ENCODE results near the gene HS3ST4. TPM values are rescaled to one million over a fixed set of nuclear protein-coding genes. Genes with fewer than 3 reads are reported as not detected.

The HS3ST4 gene
- total RNA-seq, 5 donors from 2014 or later (not counting 1 experiment from before 2014, with no cell fraction given), result not detected

GRCh38 chr16:25872369-25873070 lies 180.8 kb downstream of the HS3ST4 start:
- Histone ChIP-seq H3K9me3 (no peaks in the 10 kb centered on the region), H3K4me1 (ENCODE audit: control insufficient read depth in 1 of 2, extremely low read depth in 1 of 2, insufficient read depth in 2 of 2, low read length in 2 of 2) (no peaks in the 10 kb centered on the region), H3K27ac (ENCODE audit: low read length) (no peak overlapping the region), H3K27me3 (replicated peaks in 1 of 2; ENCODE audit: control insufficient read depth in 2 of 2, extremely low read depth in 1 of 2, insufficient read depth in 2 of 2, low read length in 1 of 2) (no peaks in the 10 kb centered on the region), H3K4me3 (ENCODE audit: control insufficient read depth in 1 of 2, extremely low read depth in 1 of 2, low read length in 1 of 2) (no peak overlapping the region), H3K36me3 (ENCODE audit: control insufficient read depth in 2 of 2, extremely low read depth in 1 of 2, insufficient read depth in 1 of 2, low read length in 1 of 2) (no peaks in the 10 kb centered on the region)
- Mint-ChIP-seq H3K9me3 (peaks cover 0 to 16% (median 0%) of the 10 kb centered on the region in 3 donors), H3K27me3 (peaks cover 0 to 30% of the 10 kb centered on the region in 2 donors), H3K4me3 (no peak overlapping the region), H3K36me3 (no peaks in the 10 kb centered on the region), H3K27ac (no peak overlapping the region), H3K4me1 (no peaks in the 10 kb centered on the region)
- ChIA-PET CTCF (no interaction called here), POLR2A (no interaction called here)
- 48% methylated on average over 2 of the region's 3 CpGs for WGBS (ENCODE audit: insufficient coverage)
- ATAC-seq (replicated peaks in 1 of 4), result no peak
- no peak for DNase-seq

- Mint-ChIP-seq H3K36me3 (no peaks in the 10 kb centered on the region), H3K27ac (no peak overlapping the region), H3K4me1 (no peaks in the 10 kb centered on the region), H3K4me3 (no peak overlapping the region), H3K27me3 (peaks cover 0 to 28% of the 10 kb centered on the region in 2 donors), H3K9me3 (peaks cover 0 to 19% (median 0%) of the 10 kb centered on the region in 3 donors)
- Histone ChIP-seq H3K27me3 (replicated peaks in 1 of 2; ENCODE audit: control insufficient read depth in 2 of 2, extremely low read depth in 1 of 2, insufficient read depth in 2 of 2, low read length in 1 of 2) (no peaks in the 10 kb centered on the region), H3K36me3 (ENCODE audit: control insufficient read depth in 2 of 2, extremely low read depth in 1 of 2, insufficient read depth in 1 of 2, low read length in 1 of 2) (no peaks in the 10 kb centered on the region), H3K9me3 (no peaks in the 10 kb centered on the region), H3K27ac (ENCODE audit: low read length) (no peak overlapping the region), H3K4me1 (ENCODE audit: control insufficient read depth in 1 of 2, extremely low read depth in 1 of 2, insufficient read depth in 2 of 2, low read length in 2 of 2) (no peaks in the 10 kb centered on the region), H3K4me3 (ENCODE audit: control insufficient read depth in 1 of 2, extremely low read depth in 1 of 2, low read length in 1 of 2) (no peak overlapping the region)
- CTCF ChIA-PET, result interaction anchor here in 1 of 2 donors (0.5 kb wide), 1 partner anchor 9 kb away, joined by 5 read pairs; no protein-coding TSS in a partner anchor
- ATAC-seq (replicated peaks in 1 of 4) (no peak), DNase-seq (no peak)
- POLR2A ChIA-PET, result no interaction called here
Measured at GRCh38 chr16:25874196-25874595, 182.4 kb downstream of the HS3ST4 start.

- DNase-seq (no peak), ATAC-seq (replicated peaks in 1 of 4) (no peak)
- no peaks in the 10 kb centered on the region for H3K36me3 ChIP-seq (ENCODE audit: control insufficient read depth in 2 of 2, extremely low read depth in 1 of 2, insufficient read depth in 1 of 2, low read length in 1 of 2)
- POLR2A ChIA-PET, result no interaction called here
- H3K4me1 ChIP-seq (ENCODE audit: control insufficient read depth in 1 of 2, extremely low read depth in 1 of 2, insufficient read depth in 2 of 2, low read length in 2 of 2), result no peaks in the 10 kb centered on the region
- H3K27ac ChIP-seq (ENCODE audit: low read length), result no peak overlapping the region
- peaks cover 0 to 31% of the 10 kb centered on the region in 2 donors for H3K27me3 Mint-ChIP-seq
- WGBS (ENCODE audit: insufficient coverage), result 63% methylated on average over 1 of the region's 1 CpG
- CTCF ChIA-PET, result no interaction called here
- H3K9me3 Mint-ChIP-seq, result peaks cover 0 to 14% (median 0%) of the 10 kb centered on the region in 3 donors
- H3K4me1 Mint-ChIP-seq, result no peaks in the 10 kb centered on the region
- H3K4me3 Mint-ChIP-seq, result no peak overlapping the region
- no peak overlapping the region for H3K27ac Mint-ChIP-seq
- H3K27me3 ChIP-seq (replicated peaks in 1 of 2; ENCODE audit: control insufficient read depth in 2 of 2, extremely low read depth in 1 of 2, insufficient read depth in 2 of 2, low read length in 1 of 2), result no peaks in the 10 kb centered on the region
- no peak overlapping the region for H3K4me3 ChIP-seq (ENCODE audit: control insufficient read depth in 1 of 2, extremely low read depth in 1 of 2, low read length in 1 of 2)
- no peaks in the 10 kb centered on the region for H3K36me3 Mint-ChIP-seq
- H3K9me3 ChIP-seq, result no peaks in the 10 kb centered on the region
Measured at GRCh38 chr16:25875956-25876598, 184.3 kb downstream of the HS3ST4 start.

GRCh38 chr16:25877103-25877502 lies 185.3 kb downstream of the HS3ST4 start:
- Mint-ChIP-seq H3K4me3 (no peak overlapping the region), H3K27ac (no peak overlapping the region), H3K36me3 (no peaks in the 10 kb centered on the region), H3K4me1 (no peaks in the 10 kb centered on the region), H3K9me3 (peaks cover 0 to 14% (median 0%) of the 10 kb centered on the region in 3 donors), H3K27me3 (peaks cover 3 to 31% of the 10 kb centered on the region in 2 donors)
- DNase-seq (no peak), ATAC-seq (replicated peaks in 1 of 4) (no peak)
- Histone ChIP-seq H3K4me1 (ENCODE audit: control insufficient read depth in 1 of 2, extremely low read depth in 1 of 2, insufficient read depth in 2 of 2, low read length in 2 of 2) (no peaks in the 10 kb centered on the region), H3K27me3 (replicated peaks in 1 of 2; ENCODE audit: control insufficient read depth in 2 of 2, extremely low read depth in 1 of 2, insufficient read depth in 2 of 2, low read length in 1 of 2) (no peaks in the 10 kb centered on the region), H3K27ac (ENCODE audit: low read length) (no peak overlapping the region), H3K36me3 (ENCODE audit: control insufficient read depth in 2 of 2, extremely low read depth in 1 of 2, insufficient read depth in 1 of 2, low read length in 1 of 2) (no peaks in the 10 kb centered on the region), H3K9me3 (no peaks in the 10 kb centered on the region), H3K4me3 (ENCODE audit: control insufficient read depth in 1 of 2, extremely low read depth in 1 of 2, low read length in 1 of 2) (no peak overlapping the region)
- CTCF ChIA-PET, result no interaction called here
- POLR2A ChIA-PET, result no interaction called here

DNA sequence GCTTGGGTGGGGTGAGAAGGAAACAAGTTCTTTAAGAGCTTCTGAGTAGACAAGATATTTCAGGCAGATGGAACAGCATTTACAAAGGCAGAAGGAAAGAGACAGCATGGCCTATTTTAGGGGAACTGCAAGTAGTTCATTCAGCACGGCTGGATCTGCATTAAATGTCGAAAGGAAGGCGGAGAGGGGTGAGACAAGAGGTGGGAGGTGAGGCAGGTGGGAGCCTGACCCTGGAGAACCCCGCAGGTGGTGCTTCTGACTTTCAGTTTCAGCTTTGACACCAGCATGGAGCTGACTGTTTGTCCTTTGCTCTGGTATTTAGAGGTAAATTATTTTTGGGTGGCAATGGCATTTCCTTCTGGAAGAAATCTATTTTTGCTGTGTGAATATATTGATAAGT lies 194.8 kb downstream of the HS3ST4 start:
- no peaks in the 10 kb centered on the region for H3K4me1 Mint-ChIP-seq
- POLR2A ChIA-PET, result no interaction called here

GRCh38 chr16:25888868-25889267 lies 197.1 kb downstream of the HS3ST4 start:
- WGBS (ENCODE audit: insufficient coverage), result 95% methylated on average over 4 of the region's 7 CpGs
- Mint-ChIP-seq H3K9me3 (peaks cover 0 to 6% (median 0%) of the 10 kb centered on the region in 3 donors), H3K27ac (no peak overlapping the region), H3K36me3 (no peaks in the 10 kb centered on the region), H3K27me3 (peaks cover 11 to 12% of the 10 kb centered on the region in 2 donors), H3K4me1 (no peaks in the 10 kb centered on the region), H3K4me3 (no peak overlapping the region)
- ChIA-PET POLR2A (no interaction called here), CTCF (no interaction called here)
- Histone ChIP-seq H3K9me3 (no peaks in the 10 kb centered on the region), H3K36me3 (ENCODE audit: control insufficient read depth in 2 of 2, extremely low read depth in 1 of 2, insufficient read depth in 1 of 2, low read length in 1 of 2) (no peaks in the 10 kb centered on the region), H3K27ac (ENCODE audit: low read length) (no peak overlapping the region), H3K4me1 (ENCODE audit: control insufficient read depth in 1 of 2, extremely low read depth in 1 of 2, insufficient read depth in 2 of 2, low read length in 2 of 2) (no peaks in the 10 kb centered on the region), H3K27me3 (replicated peaks in 1 of 2; ENCODE audit: control insufficient read depth in 2 of 2, extremely low read depth in 1 of 2, insufficient read depth in 2 of 2, low read length in 1 of 2) (peaks cover 0 to 2% of the 10 kb centered on the region in 2 experiments), H3K4me3 (ENCODE audit: control insufficient read depth in 1 of 2, extremely low read depth in 1 of 2, low read length in 1 of 2) (no peak overlapping the region)
- ATAC-seq (replicated peaks in 1 of 4) (no peak), DNase-seq (no peak)

More for the DNA sequence above, 194.8 kb downstream of the HS3ST4 start:
- peaks cover 0 to 6% (median 0%) of the 10 kb centered on the region in 3 donors for H3K9me3 Mint-ChIP-seq
- no peak overlapping the region for H3K4me3 ChIP-seq (ENCODE audit: control insufficient read depth in 1 of 2, extremely low read depth in 1 of 2, low read length in 1 of 2)
- ATAC-seq (replicated peaks in 1 of 4) (no peak), DNase-seq (no peak)
- no peak overlapping the region for H3K4me3 Mint-ChIP-seq
- H3K27ac Mint-ChIP-seq, result no peak overlapping the region
- no peak overlapping the region for H3K27ac ChIP-seq (ENCODE audit: low read length)
- WGBS (ENCODE audit: insufficient coverage), result 74% methylated on average over 4 of the region's 4 CpGs
- H3K36me3 Mint-ChIP-seq, result no peaks in the 10 kb centered on the region
- CTCF ChIA-PET, result no interaction called here
- H3K27me3 ChIP-seq (replicated peaks in 1 of 2; ENCODE audit: control insufficient read depth in 2 of 2, extremely low read depth in 1 of 2, insufficient read depth in 2 of 2, low read length in 1 of 2), result peaks cover 0 to 2% of the 10 kb centered on the region in 2 experiments
- H3K4me1 ChIP-seq (ENCODE audit: control insufficient read depth in 1 of 2, extremely low read depth in 1 of 2, insufficient read depth in 2 of 2, low read length in 2 of 2), result no peaks in the 10 kb centered on the region
- H3K36me3 ChIP-seq (ENCODE audit: control insufficient read depth in 2 of 2, extremely low read depth in 1 of 2, insufficient read depth in 1 of 2, low read length in 1 of 2), result no peaks in the 10 kb centered on the region
- H3K27me3 Mint-ChIP-seq, result peaks cover 8 to 13% of the 10 kb centered on the region in 2 donors
- H3K9me3 ChIP-seq, result no peaks in the 10 kb centered on the region
